Heart left ventricle (tissue), 16 donors: ENCODE measurements around the gene ATG2A. TPM values are rescaled to one million over a fixed set of nuclear protein-coding genes. Genes with fewer than 3 reads are reported as not detected.
A peak's percentile ranks its signal among the peaks of the same experiment; 100 is the strongest.
"Not testable (repeated sequence)": the region's sequence is repeated elsewhere in the genome, so short reads cannot be mapped to it uniquely, and the experiment has no call there.

Experiments used
- ATAC-seq, 4 donors: fragments of 200-7000 bp; cut with Tn5 transposase; one replicate each; pipeline ENCODE4 v1.9.1; 2020 to 2022; ENCODE audit warnings: moderate library complexity in 4 of 4, mild to moderate bottlenecking in 3 of 4, moderate number of reproducible peaks in 1 of 4
- DNase-seq, 5 donors: peaks; one replicate each; pipeline ENCODE4 v3.0.0-alpha.2; 2020
- H3K27ac ChIP-seq, 12 donors: fragments of 200-600 bp; sonication (generic) in 4 of 12; one replicate each; pipeline versions ENCODE4 v1.5.0 to v1.8.0; 2016 to 2022; ENCODE audit warnings: mild to moderate bottlenecking in 2 of 12
- H3K27me3 ChIP-seq, 9 donors: fragments of 200-600 bp; sonication (generic) in 2 of 9; one replicate each; pipeline versions ENCODE4 v1.5.1 to v1.8.0; 2016 to 2022; ENCODE audit warnings: mild to moderate bottlenecking in 3 of 9
- H3K36me3 ChIP-seq, 9 donors: fragments of 200-600 bp; sonication (generic) in 2 of 9; one replicate each; pipeline versions ENCODE4 v1.5.0 to v1.8.0; 2018 to 2022; ENCODE audit warnings: mild to moderate bottlenecking in 2 of 9
- H3K4me1 ChIP-seq, 12 donors: fragments of 200-600 bp; sonication (generic) in 4 of 12; one replicate each; pipeline versions ENCODE4 v1.5.0 to v1.8.0; 2016 to 2022; ENCODE audit warnings: mild to moderate bottlenecking in 3 of 12
- H3K4me3 ChIP-seq, 12 donors: fragments of 200-600 bp; sonication (generic) in 4 of 12; one replicate each; pipeline versions ENCODE4 v1.5.0 to v1.8.0; 2017 to 2022; ENCODE audit warnings: mild to moderate bottlenecking in 9 of 12, moderate library complexity in 4 of 12
- H3K9me3 ChIP-seq, 12 donors: fragments of 200-600 bp; sonication (generic) in 4 of 12; one replicate each; pipeline versions ENCODE4 v1.5.0 to v1.8.0; 2016 to 2022; ENCODE audit warnings: mild to moderate bottlenecking in 1 of 12
- CTCF ChIP-seq, 12 donors: fragments of 200-600 bp; sonication (generic) in 4 of 12; IDR thresholded peaks; one replicate each; pipeline versions ENCODE4 v1.5.0 to v1.8.0; 2018 to 2022; ENCODE audit warnings: antibody characterized with exemption in 12 of 12, mild to moderate bottlenecking in 5 of 12
- POLR2A ChIP-seq, 2 donors: fragments of 450-650 bp; IDR thresholded peaks; one replicate each; pipeline ENCODE4 v1.6.1; 2017; ENCODE audit warnings: antibody characterized with exemption in 2 of 2, mild to moderate bottlenecking in 2 of 2, moderate library complexity in 2 of 2
- WGBS, 4 donors: extraction: QIAGEN DNeasy Blood & Tissue Kit in 2 of 4; methylation state at CpG; one replicate each; pipeline versions ENCODE4 v1.1.5 to v1.1.7; 2013 to 2018; 5-methylcytosine and 5-hydroxymethylcytosine counted together
- intact Hi-C, 10 donors: fragments of 100-400 bp; cut with DNase I; formaldehyde crosslinking; loops; one replicate each; pipeline versions ENCODE4 v1.11.1 to v1.14.2; 2022
- microRNA counts, 2 donors: library from miRNA; unstranded; fragments of <30 nt; microRNA quantifications; one replicate each; lab custom pipeline; 2016
- microRNA-seq, 4 donors: library from miRNA; unstranded; fragments of <30 nt; microRNA quantifications; one replicate each; pipeline versions ENCODE4 to v1.2.0, GENCODE V29; 2017 to 2020
- polyA plus RNA-seq, 2 donors: library from polyadenylated mRNA; stranded (reverse); fragments of 200-250 nt; gene quantifications; one replicate each; pipeline ENCODE4 v1.2.3, GENCODE V29; 2013
- total RNA-seq, 9 donors: library from RNA; depleted of rRNA in 2 of 9; stranded (reverse); fragments of >200 nt in 2 of 9; fragmentation: NEBNext Ultra II Directional in 3 of 9; extraction: Animal tissue kit (Norgen Biotek cat#: 25700) in 3 of 9; gene quantifications; one replicate each; pipeline versions ENCODE4 v1.1.0 to v1.2.4, GENCODE V29; 2016 to 2023
- donor health status: ischemic (EF 13 %, LVEDD 7.1; RV severe dilation, severe dysfunction).
- donor health status: healthy with polysubstance abuse.
- donor health status: DM: no; HTN: yes; CAD: no.
- donor health status: DM: no; HTN: no; CAD: no.
- donor health status: ischemic (EF 25% LVEDD 6.9; RV normal size, moderate dysfunction).
- donor health status: ischemic (EF 25% LVEDD 5.7; RV mildly dilated, moderate dysfunction).
- donor health status: healthy.
- donor health status: DM: yes; HTN: yes; CAD: no.
- donor health status: ischemic (EF 35%, LVEDD 5.7; RV mildly dilated, moderate dysfunction).
- donor health status: nonischemic (EF 11% LVEDD 7.7; RV severe dilation, severe dysfunction).
- donor health status: DM: yes; HTN: yes; CAD: no.
- donor health status: PGD.
- donor health status: ischemic (EF 29% LVEDD 5.4; RV normal size, mild dysfunction).
- donor health status: nonischemic (EF 23%, LVEDD 6.1; RV moderate dilation, normal function).

The ATG2A gene
- total and polyA plus RNA-seq, 11 donors: 11.4 to 38.5 (median 16.1) TPM

GRCh38 chr11:64846998-64847666 lies 69.9 kb downstream of the ATG2A start:
- H3K9me3 ChIP-seq: no peaks in the 10 kb centered on the region
- peak; percentile 90 to 96 (median 91) for DNase-seq
- TF ChIP-seq CTCF (IDR thresholded peaks at IDR 0.05) (peak; percentile 94 to 99 (median 98)), POLR2A (IDR thresholded peaks at IDR 0.05) (peak in 1 of 2 donors; percentile 18)
- intact Hi-C loops: loop anchor here (1.0 to 10.0 kb wide), 9 partner anchors 47 to 270 kb away; partner anchors contain the start of genes ARL2 (in 5 of the 10), BATF2 (in 3 of the 10), ZNHIT2 (in 3 of the 10) and TM7SF2 (in 2 of the 10)
- peak; percentile 79 to 91 (median 84) for ATAC-seq
- peaks cover 0 to 4% (median 0%) of the 10 kb centered on the region in 9 donors for H3K27me3 ChIP-seq
- peaks cover 0 to 6% (median 0%) of the 10 kb centered on the region in 9 donors for H3K36me3 ChIP-seq
- WGBS, 4 donors: 23 to 32% (median 27%) methylated on average over 10 to 13 of the region's 13 CpGs
- H3K4me3 ChIP-seq: no peak overlapping the region
- H3K4me1 ChIP-seq: peaks cover 7 to 61% (median 52%) of the 10 kb centered on the region in 12 donors
- peak overlapping the region in 6 of 12 donors; percentile 15 to 89 (median 56) for H3K27ac ChIP-seq

GRCh38 chr11:64845776-64846129 lies 71.3 kb downstream of the ATG2A start:
- H3K4me3 ChIP-seq, H3K27me3 ChIP-seq, ATAC-seq, H3K36me3 ChIP-seq, DNase-seq, H3K27ac ChIP-seq, H3K9me3 ChIP-seq: not testable (repeated sequence)
- intact Hi-C loops: loop anchor here (2.0 to 10.0 kb wide), 9 partner anchors 49 to 272 kb away; partner anchors contain the start of genes ARL2 (in 5 of the 10), BATF2 (in 3 of the 10), ZNHIT2 (in 3 of the 10) and TM7SF2 (in 2 of the 10)
- peaks cover 0 to 48% (median 40%) of the 10 kb centered on the region in 12 donors for H3K4me1 ChIP-seq
- 95 to 100% (median 96%) methylated on average over 8 of the region's 8 CpGs for WGBS, 4 donors

GRCh38 chr11:64845129-64845775 lies 71.8 kb downstream of the ATG2A start:
- Histone ChIP-seq H3K27me3 (peaks cover 0 to 4% (median 0%) of the 10 kb centered on the region in 9 donors), H3K36me3 (no peaks in the 10 kb centered on the region), H3K27ac (peak overlapping the region in 6 of 12 donors; percentile 8 to 47 (median 40)), H3K4me3 (peak overlapping the region; percentile 32 to 64 (median 48)), H3K4me1 (peaks cover 0 to 43% (median 35%) of the 10 kb centered on the region in 12 donors), H3K9me3 (no peaks in the 10 kb centered on the region)
- ATAC-seq (no peak), DNase-seq (peak in 1 of 5 donors; percentile 25)
- TF ChIP-seq POLR2A (IDR thresholded peaks at IDR 0.05) (no peak), CTCF (IDR thresholded peaks at IDR 0.05) (no peak)
- intact Hi-C loops: loop anchor here (2.0 to 10.0 kb wide), 8 partner anchors 150 to 272 kb away; partner anchors contain the start of genes ARL2 (in 5 of the 10), BATF2 (in 3 of the 10), ZNHIT2 (in 3 of the 10) and TM7SF2 (in 2 of the 10)
- WGBS, 4 donors: 24 to 31% (median 25%) methylated on average over 6 to 9 of the region's 9 CpGs

MicroRNAs encoded within 50 kb of the gene (microRNA counts, 767-probe panel; counts per million panel counts)
- 2,495 to 2,648 counts per million in 2 donors for microRNA hsa-miR-192-5p (lab: Ali Mortazavi, UCI)

Small RNA genes lying within 50 kb of the gene (microRNA-seq; reads per million reads assigned to microRNA genes)
- 0 to 0.77 (median 0.14) reads per million in 4 donors for gene MIR6749
- 0 to 1.7 (median 0.10) reads per million in 4 donors for gene MIR6750

Other genes starting within 250 kb of the ATG2A start
- 1 to 10 TPM in 4 of 9 donors, under 1 TPM in 4, not detected in 1; 0.62 to 5.5 (median 1.3) TPM for gene NRXN2, start 194.0 kb downstream of the ATG2A start, total RNA-seq
- gene NRXN2, start 194.0 kb downstream of the ATG2A start, polyA plus RNA-seq: under 1 TPM; 0.42 to 0.65 TPM
- 10 to 100 TPM; 22.2 to 34.0 (median 28.1) TPM for gene RASGRP2, start 173.1 kb downstream of the ATG2A start, total RNA-seq
- gene RASGRP2, start 173.1 kb downstream of the ATG2A start, polyA plus RNA-seq: 10 to 100 TPM; 16.2 to 78.9 TPM
- gene PYGM, start 157.2 kb downstream of the ATG2A start, total RNA-seq: 100 to 1,000 TPM in 4 of 9 donors, 10 to 100 TPM in 5; 51.6 to 167 (median 89.9) TPM
- 10 to 100 TPM; 10.3 to 71.8 TPM for gene PYGM, start 157.2 kb downstream of the ATG2A start, polyA plus RNA-seq
- 100 to 1,000 TPM; 103 to 349 (median 157) TPM for gene SF1, start 138.7 kb downstream of the ATG2A start, total RNA-seq
- gene SF1, start 138.7 kb downstream of the ATG2A start, polyA plus RNA-seq: 10 to 100 TPM; 59.2 to 65.5 TPM
- gene MAP4K2, start 114.0 kb downstream of the ATG2A start, total RNA-seq: 10 to 100 TPM in 3 of 9 donors, 1 to 10 TPM in 6; 7.0 to 27.5 (median 8.6) TPM
- 1 to 10 TPM; 7.8 to 9.5 TPM for gene MAP4K2, start 114.0 kb downstream of the ATG2A start, polyA plus RNA-seq
- 10 to 100 TPM in 4 of 9 donors, 1 to 10 TPM in 5; 6.6 to 15.0 (median 9.0) TPM for gene MEN1, start 106.7 kb downstream of the ATG2A start, total RNA-seq
- gene MEN1, start 106.7 kb downstream of the ATG2A start, polyA plus RNA-seq: 10 to 100 TPM in 1 of 2 donors, 1 to 10 TPM in 1; 7.2 to 15.2 TPM
- under 1 TPM in 8 of 9 donors, not detected in 1; 0.12 to 0.50 (median 0.26) TPM for gene CDC42BPG, start 72.6 kb downstream of the ATG2A start, total RNA-seq
- gene CDC42BPG, start 72.6 kb downstream of the ATG2A start, polyA plus RNA-seq: under 1 TPM; 0.12 to 0.15 TPM
- 100 to 1,000 TPM in 1 of 9 donors, 10 to 100 TPM in 8; 38.2 to 102 (median 58.2) TPM for gene EHD1, start 38.6 kb downstream of the ATG2A start, total RNA-seq
- gene EHD1, start 38.6 kb downstream of the ATG2A start, polyA plus RNA-seq: 10 to 100 TPM; 27.9 to 50.4 TPM
- 10 to 100 TPM; 17.5 to 32.5 (median 22.3) TPM for gene PPP2R5B, start 7.5 kb upstream of the ATG2A start, total RNA-seq
- 10 to 100 TPM; 27.1 to 34.3 TPM for gene PPP2R5B, start 7.5 kb upstream of the ATG2A start, polyA plus RNA-seq
- under 1 TPM in 1 of 9 donors, not detected in 8; 0.48 TPM for gene GPHA2, start 18.7 kb upstream of the ATG2A start, total RNA-seq
- gene GPHA2, start 18.7 kb upstream of the ATG2A start, polyA plus RNA-seq: not detected
- not detected for gene MAJIN, start 54.9 kb upstream of the ATG2A start, total RNA-seq
- gene MAJIN, start 54.9 kb upstream of the ATG2A start, polyA plus RNA-seq: not detected
- gene BATF2, start 79.8 kb upstream of the ATG2A start, total RNA-seq: 10 to 100 TPM in 1 of 9 donors, 1 to 10 TPM in 7, under 1 TPM in 1; 0.87 to 33.4 (median 1.5) TPM
- gene BATF2, start 79.8 kb upstream of the ATG2A start, polyA plus RNA-seq: 1 to 10 TPM; 1.6 to 2.0 TPM
- gene ARL2, start 97.0 kb upstream of the ATG2A start, total RNA-seq: 100 to 1,000 TPM in 7 of 9 donors, 10 to 100 TPM in 2; 90.3 to 241 (median 116) TPM
- gene ARL2, start 97.0 kb upstream of the ATG2A start, polyA plus RNA-seq: 100 to 1,000 TPM; 126 to 158 TPM
- 10 to 100 TPM; 12.7 to 33.0 (median 17.9) TPM for gene SNX15, start 110.2 kb upstream of the ATG2A start, total RNA-seq
- 10 to 100 TPM; 14.8 to 29.5 TPM for gene SNX15, start 110.2 kb upstream of the ATG2A start, polyA plus RNA-seq
- gene SAC3D1, start 124.0 kb upstream of the ATG2A start, total RNA-seq: 1 to 10 TPM; 4.3 to 9.1 (median 6.2) TPM
- gene SAC3D1, start 124.0 kb upstream of the ATG2A start, polyA plus RNA-seq: 10 to 100 TPM in 1 of 2 donors, 1 to 10 TPM in 1; 4.8 to 14.6 TPM
- gene NAALADL1, start 141.3 kb upstream of the ATG2A start, total RNA-seq: 1 to 10 TPM; 2.6 to 7.4 (median 3.4) TPM
- 1 to 10 TPM; 2.7 to 7.4 TPM for gene NAALADL1, start 141.3 kb upstream of the ATG2A start, polyA plus RNA-seq
- 10 to 100 TPM in 1 of 9 donors, 1 to 10 TPM in 2, under 1 TPM in 6; 0.42 to 11.6 (median 0.81) TPM for gene CDCA5, start 166.8 kb upstream of the ATG2A start, total RNA-seq
- gene CDCA5, start 166.8 kb upstream of the ATG2A start, polyA plus RNA-seq: under 1 TPM; 0.38 to 0.83 TPM
- 10 to 100 TPM; 19.6 to 42.8 (median 25.0) TPM for gene ZFPL1, start 167.0 kb upstream of the ATG2A start, total RNA-seq
- gene ZFPL1, start 167.0 kb upstream of the ATG2A start, polyA plus RNA-seq: 10 to 100 TPM; 28.1 to 44.4 TPM
- 100 to 1,000 TPM in 6 of 9 donors, 10 to 100 TPM in 3; 78.4 to 165 (median 106) TPM for gene VPS51, start 179.0 kb upstream of the ATG2A start, total RNA-seq
- gene VPS51, start 179.0 kb upstream of the ATG2A start, polyA plus RNA-seq: 10 to 100 TPM; 94.2 to 94.3 TPM
- gene TM7SF2, start 194.7 kb upstream of the ATG2A start, total RNA-seq: 100 to 1,000 TPM in 3 of 9 donors, 10 to 100 TPM in 6; 25.1 to 752 (median 78.6) TPM
- gene TM7SF2, start 194.7 kb upstream of the ATG2A start, polyA plus RNA-seq: 10 to 100 TPM; 17.6 to 59.9 TPM
- 10 to 100 TPM in 1 of 9 donors, 1 to 10 TPM in 8; 5.5 to 14.3 (median 7.3) TPM for gene ZNHIT2, start 200.5 kb upstream of the ATG2A start, total RNA-seq
- gene ZNHIT2, start 200.5 kb upstream of the ATG2A start, polyA plus RNA-seq: 10 to 100 TPM; 12.4 to 15.5 TPM
- 100 to 1,000 TPM; 388 to 652 (median 636) TPM for gene FAU, start 204.9 kb upstream of the ATG2A start, total RNA-seq
- 1,000 to 10,000 TPM in 1 of 2 donors, 100 to 1,000 TPM in 1; 973 to 1,119 TPM for gene FAU, start 204.9 kb upstream of the ATG2A start, polyA plus RNA-seq
- gene MRPL49, start 205.1 kb upstream of the ATG2A start, total RNA-seq: 10 to 100 TPM; 33.1 to 66.6 (median 42.1) TPM
- 10 to 100 TPM; 13.7 to 59.2 TPM for gene MRPL49, start 205.1 kb upstream of the ATG2A start, polyA plus RNA-seq
- gene SYVN1, start 217.3 kb upstream of the ATG2A start, total RNA-seq: 10 to 100 TPM; 21.7 to 65.8 (median 28.2) TPM
- gene SYVN1, start 217.3 kb upstream of the ATG2A start, polyA plus RNA-seq: 10 to 100 TPM; 13.9 to 34.5 TPM